ENCODE measurements around the gene DENND1B.

The DENND1B gene

GRCh38 chr1:197686231-197686630 is 89.0 kb downstream of the DENND1B start:
- DNase-seq (ENCODE audit: low read depth, low spot score), result no peak

- DNase-seq (ENCODE audit: low read depth, low spot score), result no peak
Measured at GRCh38 chr1:197685785-197686184, 89.5 kb downstream of the DENND1B start.

- DNase-seq (ENCODE audit: low read depth, low spot score), result no peak
Measured at GRCh38 chr1:197683895-197684553, 91.3 kb downstream of the DENND1B start.

DNA sequence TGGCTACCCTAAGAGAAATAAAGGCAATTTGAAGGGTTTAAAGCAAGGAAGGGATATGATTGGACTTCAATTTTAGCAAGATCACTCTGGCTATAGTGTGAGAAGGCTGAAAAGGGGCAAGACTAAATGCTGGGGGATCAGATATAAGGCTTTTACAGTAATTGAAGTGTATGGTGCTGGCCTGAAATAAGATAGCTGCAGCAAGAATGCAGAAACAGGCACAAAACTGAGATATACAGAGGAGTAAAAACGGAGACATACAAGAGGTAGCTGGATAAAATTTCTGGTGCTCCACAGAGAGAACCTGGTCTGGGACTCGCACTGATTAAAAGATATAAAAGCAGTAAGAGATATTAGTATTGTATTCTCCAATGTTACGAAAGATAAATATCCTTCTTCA is 92.0 kb downstream of the DENND1B start:
- DNase-seq (ENCODE audit: low read depth, low spot score), result no peak

DNA sequence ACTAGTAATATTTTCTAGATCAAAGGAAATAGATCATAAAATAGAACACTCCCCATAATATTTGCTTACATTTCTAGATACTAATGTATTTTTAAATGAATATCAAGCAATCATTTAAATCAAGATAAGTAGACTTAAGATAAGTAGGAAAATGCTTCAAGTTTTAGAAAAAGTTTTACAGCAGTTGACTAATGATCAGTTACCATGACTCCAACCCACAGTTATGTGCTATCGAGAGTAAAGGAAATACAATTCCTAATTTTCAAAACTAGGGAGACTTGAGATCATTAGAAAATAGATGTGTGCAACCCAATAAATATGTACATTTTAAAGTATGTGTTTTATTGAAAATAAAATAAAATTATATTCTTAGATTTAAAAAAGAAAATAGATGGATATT is 95.0 kb downstream of the DENND1B start:
- no peak for DNase-seq (ENCODE audit: low read depth, low spot score)

GRCh38 chr1:197677752-197678295 is 97.5 kb downstream of the DENND1B start:
- DNase-seq (ENCODE audit: low read depth, low spot score), result no peak

- no peak for DNase-seq (ENCODE audit: low read depth, low spot score)
Measured at GRCh38 chr1:197677313-197677712, 98.0 kb downstream of the DENND1B start.

DNA sequence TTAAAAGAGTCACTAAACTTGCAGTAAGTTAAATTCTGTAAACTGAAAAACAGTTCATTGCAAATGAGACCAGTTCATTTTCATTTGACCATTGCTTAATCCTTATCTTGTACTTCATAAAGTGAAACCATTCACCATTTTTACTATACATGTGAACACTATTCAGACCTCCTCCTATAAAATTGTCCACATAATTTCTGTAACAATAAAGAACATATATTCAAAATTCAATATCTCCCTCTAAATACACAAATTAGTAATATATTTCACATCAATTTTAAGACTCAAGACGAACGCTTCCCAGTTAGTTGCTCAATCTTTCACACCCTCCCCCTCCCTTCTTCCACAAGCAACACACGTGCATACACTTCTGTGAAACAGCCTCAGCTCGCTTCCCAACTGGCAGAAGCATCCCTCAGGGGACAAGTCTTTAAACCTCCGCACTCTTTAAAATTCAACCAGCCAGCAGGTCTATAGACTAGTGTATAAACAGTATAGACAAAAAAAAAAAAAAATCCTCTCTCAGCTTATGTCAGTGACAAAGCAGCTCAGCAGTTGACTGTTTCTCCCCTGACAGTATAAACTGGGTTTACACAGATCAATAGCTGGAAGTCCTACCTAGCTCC is 99.6 kb downstream of the DENND1B start:
- no peak for DNase-seq (ENCODE audit: low read depth, low spot score)

DNA sequence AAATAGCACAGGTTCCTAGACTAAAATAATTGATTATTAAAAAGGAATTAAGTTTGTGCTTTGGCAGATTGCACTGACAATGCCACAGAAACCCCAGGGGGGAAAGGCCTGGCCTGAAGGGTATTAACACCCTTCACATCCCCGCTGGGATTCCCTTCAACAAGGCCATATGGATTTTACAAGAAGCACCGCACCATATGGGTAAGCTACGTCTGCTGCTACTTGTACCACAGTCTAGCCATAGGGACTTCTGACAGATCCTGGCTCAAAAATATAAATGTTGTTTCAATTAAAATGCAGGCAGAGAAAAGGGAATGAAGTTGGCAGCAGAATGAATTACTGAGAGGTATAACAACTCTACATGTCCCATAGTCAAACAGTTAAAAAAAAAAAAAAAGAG is 101.0 kb downstream of the DENND1B start:
- no peak for DNase-seq (ENCODE audit: low read depth, low spot score)

DNA sequence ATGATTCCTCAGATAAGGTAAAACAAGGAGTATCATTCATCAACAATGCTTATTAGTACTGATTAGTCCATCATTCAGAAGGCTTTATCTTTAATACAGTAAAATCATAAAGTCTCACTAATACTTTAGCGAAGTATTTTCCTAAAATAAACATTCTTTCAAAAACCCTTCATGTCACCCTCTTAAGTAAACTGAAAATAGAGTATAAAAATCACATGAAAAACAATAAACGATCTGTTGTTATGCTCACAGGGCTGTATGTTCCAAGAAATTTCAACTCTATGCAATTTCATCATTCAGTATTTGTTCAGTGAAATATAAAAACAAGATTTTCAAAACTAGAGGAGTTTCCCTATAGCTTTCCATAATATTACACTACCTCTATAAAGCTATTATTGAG is 102.0 kb downstream of the DENND1B start:
- DNase-seq (ENCODE audit: low read depth, low spot score), result no peak

- DNase-seq (ENCODE audit: low read depth, low spot score), result no peak
Measured at GRCh38 chr1:197672347-197672746, 102.9 kb downstream of the DENND1B start.

GRCh38 chr1:197671920-197672319 is 103.4 kb downstream of the DENND1B start:
- DNase-seq (ENCODE audit: low read depth, low spot score), result no peak

DNA sequence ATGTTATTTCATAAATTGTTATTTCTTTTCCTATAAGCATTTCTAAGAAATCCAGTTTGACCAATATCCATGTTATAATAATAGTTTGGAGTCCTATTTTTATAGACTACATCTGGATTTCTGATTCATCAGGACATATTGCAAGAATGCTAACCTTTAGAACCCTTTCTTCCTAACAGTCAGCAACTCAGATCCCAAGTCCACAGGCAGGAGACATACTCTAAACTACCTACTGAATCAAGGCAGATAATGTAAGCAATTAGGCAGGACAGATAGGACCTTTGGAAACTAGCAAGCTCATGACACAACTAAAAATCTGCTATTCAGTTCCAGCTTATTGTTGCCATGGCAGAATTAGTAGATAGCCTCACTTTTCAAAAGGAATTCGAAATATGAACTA is 104.1 kb downstream of the DENND1B start:
- no peak for DNase-seq (ENCODE audit: low read depth, low spot score)

GRCh38 chr1:197666769-197667285 is 108.5 kb downstream of the DENND1B start:
- DNase-seq (ENCODE audit: low read depth, low spot score), result no peak

GRCh38 chr1:197664391-197664790 is 110.9 kb downstream of the DENND1B start:
- no peak for DNase-seq (ENCODE audit: low read depth, low spot score)

DNA sequence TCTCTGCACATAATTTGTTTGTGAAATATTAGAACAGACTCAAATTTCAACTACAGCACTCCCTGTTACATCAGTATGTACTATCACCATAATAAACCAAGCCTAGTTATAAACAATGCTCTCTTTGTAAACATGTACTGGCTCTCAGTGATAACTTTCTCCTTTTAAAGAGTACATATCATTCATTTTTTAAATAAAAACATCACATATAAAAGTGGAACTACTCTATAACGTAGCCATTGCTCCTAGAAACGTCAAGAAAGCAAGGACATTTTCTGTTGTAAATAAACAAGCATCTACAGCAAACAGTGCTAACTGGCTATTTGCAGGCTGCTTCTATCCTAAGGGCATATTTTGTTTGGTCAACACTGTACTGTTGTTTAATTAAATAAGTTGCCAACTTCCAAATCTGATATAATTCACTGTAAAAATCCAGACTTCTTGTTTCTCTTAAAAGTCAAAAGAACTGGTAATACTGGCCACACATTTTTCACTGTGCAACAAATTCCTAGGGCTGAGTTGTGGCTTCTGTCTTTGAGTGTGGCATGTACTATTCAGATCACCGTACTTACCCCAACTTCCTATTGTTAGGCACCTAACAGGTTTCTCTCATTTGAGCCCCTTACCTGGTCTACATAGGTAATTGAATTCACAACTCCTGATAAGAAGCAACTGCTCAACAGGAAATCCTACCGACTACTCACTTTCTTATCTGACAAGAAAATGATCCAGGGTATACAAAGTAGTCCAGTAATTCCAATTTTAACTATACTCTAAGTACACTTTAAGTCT is 111.9 kb downstream of the DENND1B start:
- DNase-seq (ENCODE audit: low read depth, low spot score), result no peak

GRCh38 chr1:197660389-197660788 is 114.9 kb downstream of the DENND1B start:
- no peak for DNase-seq (ENCODE audit: low read depth, low spot score)

DNA sequence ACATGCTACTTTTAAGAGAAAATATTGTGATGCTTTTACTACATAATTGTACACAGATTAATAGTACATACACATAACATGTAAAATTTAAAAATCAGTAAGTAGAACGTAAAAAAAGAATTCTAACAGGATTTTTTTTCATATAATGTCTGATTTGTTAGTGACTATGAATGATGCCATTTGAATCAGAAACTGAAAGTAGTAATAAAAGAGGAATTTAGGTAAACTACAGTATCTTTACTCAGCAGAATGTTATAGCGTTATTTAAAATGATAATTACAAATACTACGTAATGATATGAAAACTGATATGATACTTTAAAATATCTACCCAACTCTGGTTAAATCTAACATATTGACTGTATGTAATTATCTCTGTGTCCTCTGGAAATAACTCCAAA is 116.1 kb downstream of the DENND1B start:
- DNase-seq (ENCODE audit: low read depth, low spot score), result no peak

DNA sequence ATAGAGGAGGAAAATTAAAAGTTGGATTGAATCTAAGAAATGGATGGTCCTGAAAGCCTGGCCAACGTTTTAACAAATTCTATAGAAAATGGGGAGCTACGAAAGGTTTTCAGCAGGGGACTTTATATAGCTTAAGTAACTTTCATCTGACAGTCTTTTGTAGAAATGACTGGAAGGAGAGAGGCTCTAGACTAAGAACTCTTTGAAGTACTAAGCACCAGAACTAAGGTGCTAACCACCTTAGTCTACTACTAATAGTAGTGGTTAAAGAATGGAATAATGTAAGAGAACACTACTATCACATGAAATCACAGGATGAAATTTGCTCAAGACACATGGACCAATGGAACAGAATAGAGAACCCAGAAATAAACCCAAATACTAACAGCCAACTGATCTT is 126.1 kb downstream of the DENND1B start:
- DNase-seq (ENCODE audit: low read depth, low spot score), result no peak

DNA sequence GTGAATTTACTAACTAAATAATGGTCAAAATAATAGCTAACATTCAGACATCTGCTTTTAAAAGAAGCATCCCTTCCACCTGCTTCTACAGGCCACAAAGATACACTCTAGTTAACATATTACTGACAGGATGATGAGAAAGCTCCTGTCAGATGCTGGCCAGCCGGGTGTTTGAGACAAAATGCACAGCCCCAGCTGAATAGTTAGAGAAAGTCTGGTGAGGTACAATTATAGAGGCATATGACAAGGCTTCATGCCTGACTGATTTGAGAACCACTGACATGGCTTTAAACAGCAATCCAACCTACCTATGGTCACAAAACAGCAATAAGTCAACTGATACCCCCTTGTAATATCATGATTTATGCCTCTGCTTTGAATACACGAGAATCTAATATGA is 137.0 kb downstream of the DENND1B start:
- DNase-seq (ENCODE audit: low read depth, low spot score), result no peak

DNA sequence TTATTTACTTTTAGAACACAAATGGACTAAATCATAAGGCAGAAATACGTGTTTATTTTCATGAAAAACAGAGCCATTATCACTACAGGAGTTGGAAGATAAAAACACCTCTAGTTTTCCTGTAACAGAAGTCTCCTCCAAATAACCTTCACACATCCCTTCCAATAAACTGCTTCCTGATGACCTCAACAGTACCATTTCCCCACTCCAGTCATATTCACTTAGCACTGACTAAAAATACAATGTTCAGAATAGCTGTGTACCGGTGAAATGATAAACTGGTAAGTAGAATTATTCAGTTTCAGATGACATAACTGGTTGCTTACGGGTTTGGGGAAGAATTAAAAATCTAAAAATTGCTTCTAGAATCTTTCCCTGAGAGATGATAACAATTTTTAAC is 137.9 kb downstream of the DENND1B start:
- DNase-seq (ENCODE audit: low read depth, low spot score), result no peak

DNA sequence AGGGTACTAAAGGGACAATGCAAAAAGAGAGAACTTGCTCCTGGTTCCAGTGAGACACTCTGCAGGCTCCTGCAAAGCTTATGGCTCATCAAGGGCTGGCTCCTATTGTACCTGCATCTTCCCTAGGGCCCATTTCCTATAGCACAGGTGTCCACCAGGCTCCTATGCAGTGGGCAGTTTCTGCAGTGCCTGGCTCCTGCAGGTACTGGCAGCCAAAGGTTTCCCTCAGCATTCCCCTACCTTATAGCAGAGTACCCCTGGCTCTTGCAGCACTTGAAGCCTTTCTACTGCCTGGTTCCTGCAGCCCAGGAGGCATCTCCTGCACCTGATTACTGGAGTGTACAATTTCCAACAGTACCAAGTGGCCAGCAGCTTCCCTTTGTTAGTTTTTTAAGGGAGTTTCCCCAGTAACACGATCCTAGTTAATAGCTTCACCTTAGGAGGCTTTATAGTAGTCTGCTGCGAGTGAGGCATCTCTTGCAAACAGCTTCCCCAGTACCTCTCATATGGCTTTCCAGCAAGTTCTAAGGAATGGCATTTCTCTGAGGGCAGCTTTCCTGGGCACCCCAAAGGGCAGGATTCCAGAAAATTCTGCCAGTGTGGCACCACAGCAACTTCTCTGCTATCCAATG is 141.7 kb downstream of the DENND1B start:
- no peak for DNase-seq (ENCODE audit: low read depth, low spot score)
